GM18505 (cell line): ENCODE results near the gene CCDC43.
"Not testable (repeated sequence)": the region's sequence is repeated elsewhere in the genome, so short reads cannot be mapped to it uniquely, and the experiment has no call there.

Experiments used
- ATAC-seq: cut with Tn5 transposase; IDR thresholded peaks from one replicate; pipeline ENCODE4 v1.9.1; 2021; ENCODE audit not compliant: unreplicated experiment
- POLR2A ChIP-seq: IDR thresholded peaks from 4 replicates; pipeline ENCODE4 v1.6.1; 2011; ENCODE audit warnings: borderline replicate concordance; ENCODE audit not compliant: insufficient read depth, insufficient read length; ENCODE audit errors: extremely low read depth

CCDC43 gene

GRCh38 chr17:44653384-44653783 is 36.2 kb downstream of the CCDC43 start:
- no peak for ATAC-seq
- TF ChIP-seq POLR2A, result no peak

- ATAC-seq, result no peak
- TF ChIP-seq POLR2A, result no peak
Observed at GRCh38 chr17:44652727-44653126, 36.8 kb downstream of the CCDC43 start.

- TF ChIP-seq POLR2A, result no peak
- ATAC-seq, result no peak
Observed at GRCh38 chr17:44651228-44651627, 38.3 kb downstream of the CCDC43 start.

- no peak for ATAC-seq
- no peak for TF ChIP-seq POLR2A
Observed at GRCh38 chr17:44648963-44649362, 40.6 kb downstream of the CCDC43 start.

GRCh38 chr17:44647736-44648135 is 41.8 kb downstream of the CCDC43 start:
- no peak for ATAC-seq
- no peak for TF ChIP-seq POLR2A

GRCh38 chr17:44646280-44646679 is 43.3 kb downstream of the CCDC43 start:
- no peak for ATAC-seq
- no peak for TF ChIP-seq POLR2A

- no peak for ATAC-seq
Observed at GRCh38 chr17:44645341-44645740, 44.2 kb downstream of the CCDC43 start.

GRCh38 chr17:44642834-44643233 is 46.7 kb downstream of the CCDC43 start:
- TF ChIP-seq POLR2A, result no peak
- ATAC-seq, result no peak

More at GRCh38 chr17:44645341-44645740, 44.2 kb downstream of the CCDC43 start:
- TF ChIP-seq POLR2A, result no peak

GRCh38 chr17:44637066-44637465 is 52.5 kb downstream of the CCDC43 start:
- no peak for ATAC-seq
- TF ChIP-seq POLR2A, result no peak

- no peak for TF ChIP-seq POLR2A
- no peak for ATAC-seq
Observed at GRCh38 chr17:44636562-44636961, 53.0 kb downstream of the CCDC43 start.

- ATAC-seq, result not testable (repeated sequence)
Observed at GRCh38 chr17:44634401-44634800, 55.2 kb downstream of the CCDC43 start.

GRCh38 chr17:44633998-44634397 is 55.6 kb downstream of the CCDC43 start:
- no peak for TF ChIP-seq POLR2A

GRCh38 chr17:44630703-44631102 is 58.9 kb downstream of the CCDC43 start:
- ATAC-seq, result no peak
- TF ChIP-seq POLR2A, result no peak

More at GRCh38 chr17:44633998-44634397, 55.6 kb downstream of the CCDC43 start:
- no peak for ATAC-seq

GRCh38 chr17:44629314-44629713 is 60.3 kb downstream of the CCDC43 start:
- no peak for ATAC-seq
- no peak for TF ChIP-seq POLR2A
